ENCODE data around the gene SLC25A45. TPM values are rescaled to one million over a fixed set of nuclear protein-coding genes. Genes with fewer than 3 reads are reported as not detected.

The SLC25A45 gene
- total RNA-seq, 2 donors from 2014 or later: 52.4 to 67.2 TPM

DNA sequence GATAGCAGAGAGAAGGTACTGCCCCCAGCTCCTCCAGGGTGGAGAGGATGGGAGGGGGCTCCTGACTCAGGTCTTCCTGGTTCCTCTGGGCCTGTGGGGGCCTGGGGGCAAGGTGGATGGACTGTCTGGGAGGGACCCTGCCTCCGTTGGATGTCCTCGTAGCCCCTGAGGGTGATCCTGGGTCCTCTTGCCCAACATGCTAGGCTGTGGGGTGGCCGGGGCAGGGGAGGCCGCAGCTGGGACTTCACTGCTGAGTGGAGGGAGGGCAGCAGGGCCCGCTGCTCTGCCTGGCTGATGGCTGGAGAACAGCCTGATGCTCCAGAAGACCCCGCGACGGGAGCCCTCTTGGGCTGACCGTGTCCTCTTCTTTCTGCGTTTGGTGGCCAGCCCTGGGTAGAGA, 17.4 kb upstream of the SLC25A45 start:
- Histone ChIP-seq H3K27ac (no peak overlapping the region), H3K9me3 (no peaks in the 10 kb centered on the region), H3K27me3 (no peaks in the 10 kb centered on the region), H3K4me3 (no peak overlapping the region), H3K36me3 (replicated peaks in 1 of 2; ENCODE audit: insufficient read depth in 1 of 2, low read depth in 2 of 2) (peaks cover 0 to 19% of the 10 kb centered on the region in 2 donors), H3K4me1 (no peaks in the 10 kb centered on the region)
- no peak for TF ChIP-seq POLR2A (IDR thresholded peaks at IDR 0.05)
- TF ChIP-seq, protein P1, sequence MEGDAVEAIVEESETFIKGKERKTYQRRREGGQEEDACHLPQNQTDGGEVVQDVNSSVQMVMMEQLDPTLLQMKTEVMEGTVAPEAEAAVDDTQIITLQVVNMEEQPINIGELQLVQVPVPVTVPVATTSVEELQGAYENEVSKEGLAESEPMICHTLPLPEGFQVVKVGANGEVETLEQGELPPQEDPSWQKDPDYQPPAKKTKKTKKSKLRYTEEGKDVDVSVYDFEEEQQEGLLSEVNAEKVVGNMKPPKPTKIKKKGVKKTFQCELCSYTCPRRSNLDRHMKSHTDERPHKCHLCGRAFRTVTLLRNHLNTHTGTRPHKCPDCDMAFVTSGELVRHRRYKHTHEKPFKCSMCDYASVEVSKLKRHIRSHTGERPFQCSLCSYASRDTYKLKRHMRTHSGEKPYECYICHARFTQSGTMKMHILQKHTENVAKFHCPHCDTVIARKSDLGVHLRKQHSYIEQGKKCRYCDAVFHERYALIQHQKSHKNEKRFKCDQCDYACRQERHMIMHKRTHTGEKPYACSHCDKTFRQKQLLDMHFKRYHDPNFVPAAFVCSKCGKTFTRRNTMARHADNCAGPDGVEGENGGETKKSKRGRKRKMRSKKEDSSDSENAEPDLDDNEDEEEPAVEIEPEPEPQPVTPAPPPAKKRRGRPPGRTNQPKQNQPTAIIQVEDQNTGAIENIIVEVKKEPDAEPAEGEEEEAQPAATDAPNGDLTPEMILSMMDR (IDR thresholded peaks at IDR 0.05): no peak
- WGBS, 2 donors: 90 to 96% methylated on average over 7 to 10 of the region's 10 CpGs
- intact Hi-C loops (cut with DNase I): no loop called here
- no peak for DNase-seq
- no peak for ATAC-seq

DNA sequence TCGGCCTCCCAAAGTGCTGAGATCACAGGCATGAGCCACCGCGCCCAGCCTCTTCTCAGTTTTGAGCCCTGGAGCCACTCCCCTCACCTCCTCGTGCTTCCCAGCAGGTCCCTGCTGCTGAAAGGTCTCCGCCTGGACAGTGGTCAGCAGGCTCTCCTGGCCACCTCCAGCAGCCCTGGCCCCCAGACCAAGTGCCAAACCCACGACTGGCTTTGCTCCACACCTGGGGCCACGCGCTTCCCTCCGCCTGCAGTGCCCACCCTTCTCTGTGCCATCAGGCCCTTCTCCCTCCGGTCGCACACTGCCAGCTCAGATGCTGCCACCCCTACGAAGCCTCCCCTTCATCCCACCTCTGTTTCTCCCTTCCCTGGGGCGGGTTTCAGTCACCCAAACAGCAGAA, 16.8 kb upstream of the SLC25A45 start:
- 93 to 94% methylated on average over 13 of the region's 13 CpGs for WGBS, 2 donors
- intact Hi-C loops (cut with DNase I): no loop called here
- H3K36me3 ChIP-seq (replicated peaks in 1 of 2; ENCODE audit: insufficient read depth in 1 of 2, low read depth in 2 of 2): peaks cover 0 to 13% of the 10 kb centered on the region in 2 donors
- TF ChIP-seq, protein P1 (IDR thresholded peaks at IDR 0.05): no peak
- no peak for TF ChIP-seq POLR2A (IDR thresholded peaks at IDR 0.05)
- no peak overlapping the region for H3K4me3 ChIP-seq
- DNase-seq (no peak), ATAC-seq (no peak)
- no peaks in the 10 kb centered on the region for H3K4me1 ChIP-seq
- no peak overlapping the region for H3K27ac ChIP-seq
- no peaks in the 10 kb centered on the region for H3K9me3 ChIP-seq
- H3K27me3 ChIP-seq: no peaks in the 10 kb centered on the region

DNA sequence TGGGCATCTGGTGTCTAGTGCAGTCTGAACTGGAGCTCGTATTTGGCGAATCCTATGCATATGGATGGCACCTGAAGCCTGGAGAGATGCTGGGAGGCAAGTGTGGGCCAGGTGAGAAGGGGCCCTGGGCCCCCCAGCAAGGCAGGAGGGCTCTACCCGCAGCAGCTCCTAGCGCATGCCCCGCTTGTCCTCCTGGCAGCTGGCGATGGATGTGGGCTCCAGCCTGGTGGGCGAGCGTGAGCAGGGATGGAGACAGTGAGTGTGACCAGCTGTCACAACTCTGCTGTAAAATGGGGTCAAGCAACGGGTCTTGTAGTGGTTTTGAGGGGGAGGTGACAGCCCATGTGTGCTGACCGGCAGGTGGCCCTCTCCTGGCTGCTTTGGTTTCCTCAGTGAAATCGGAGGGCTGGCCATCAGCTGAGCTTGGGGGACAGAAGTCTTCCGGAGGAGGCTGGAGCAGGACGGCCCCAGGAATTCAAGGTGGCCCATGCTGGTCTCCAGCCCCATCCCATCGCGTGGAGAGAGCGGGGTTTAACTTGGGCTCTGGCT, 16.0 kb upstream of the SLC25A45 start:
- DNase-seq: no peak
- Histone ChIP-seq H3K36me3 (replicated peaks in 1 of 2; ENCODE audit: insufficient read depth in 1 of 2, low read depth in 2 of 2) (peaks cover 0 to 12% of the 10 kb centered on the region in 2 donors), H3K27me3 (no peaks in the 10 kb centered on the region), H3K4me3 (no peak overlapping the region), H3K27ac (no peak overlapping the region), H3K4me1 (no peaks in the 10 kb centered on the region), H3K9me3 (no peaks in the 10 kb centered on the region)
- ATAC-seq: no peak
- TF ChIP-seq, protein P1 (IDR thresholded peaks at IDR 0.05): no peak
- no peak for TF ChIP-seq POLR2A (IDR thresholded peaks at IDR 0.05)
- intact Hi-C loops (cut with DNase I): no loop called here
- 83 to 93% methylated on average over 8 to 15 of the region's 16 CpGs for WGBS, 2 donors

DNA sequence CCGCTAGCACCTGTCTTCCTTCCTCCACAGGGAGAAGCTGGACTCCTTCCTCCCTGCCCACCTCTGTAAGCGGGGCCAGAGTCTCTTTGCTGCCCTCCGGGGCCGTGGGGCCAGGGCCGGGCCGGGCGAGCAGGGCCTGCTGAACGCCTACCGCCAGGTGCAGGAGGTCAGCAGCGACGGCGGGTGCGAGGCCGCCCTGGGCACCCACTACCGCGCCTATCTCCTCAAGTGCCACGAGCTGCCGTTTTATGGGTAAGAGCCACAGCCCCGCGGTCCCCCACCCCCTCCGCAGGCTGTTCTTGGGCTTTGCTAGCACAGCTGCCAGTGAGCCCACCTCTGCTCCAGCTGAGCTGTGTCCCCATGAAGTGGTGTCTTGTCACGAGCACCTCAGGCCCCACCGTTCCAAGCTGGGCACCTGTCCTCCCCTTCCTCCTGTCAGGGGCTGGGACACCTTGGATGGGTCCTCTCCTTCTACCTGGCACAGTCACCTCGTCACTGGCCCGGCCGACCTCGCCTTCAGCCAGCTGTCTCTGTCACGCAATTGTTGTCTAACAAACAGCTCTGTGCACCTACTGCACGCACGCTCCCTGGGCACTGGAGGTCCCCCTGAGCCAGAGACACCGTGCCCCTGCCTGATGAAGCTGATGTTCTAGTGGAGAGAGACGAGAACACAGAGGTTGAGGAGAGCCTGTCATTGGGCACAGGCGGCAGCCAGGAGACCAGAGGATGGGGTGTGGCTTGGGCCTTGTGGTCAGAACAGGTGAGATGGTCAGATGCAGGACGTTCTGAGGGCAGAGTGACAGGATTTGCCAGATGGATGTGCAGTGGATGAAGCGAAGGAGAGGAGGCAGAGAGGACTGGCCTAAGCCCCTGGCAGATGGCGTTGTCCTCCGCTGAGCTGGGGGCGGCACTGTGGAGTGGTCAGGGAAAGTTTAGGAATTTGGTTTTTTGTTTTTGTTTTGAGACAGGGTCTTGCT, 14.6 kb upstream of the SLC25A45 start:
- Histone ChIP-seq H3K27me3 (no peaks in the 10 kb centered on the region), H3K9me3 (no peaks in the 10 kb centered on the region), H3K27ac (no peak overlapping the region), H3K4me3 (no peak overlapping the region), H3K4me1 (peaks cover 2% of the 10 kb centered on the region), H3K36me3 (replicated peaks in 1 of 2; ENCODE audit: insufficient read depth in 1 of 2, low read depth in 2 of 2) (peaks cover 0 to 12% of the 10 kb centered on the region in 2 donors)
- TF ChIP-seq, protein P1 (IDR thresholded peaks at IDR 0.05): no peak
- no peak for TF ChIP-seq POLR2A (IDR thresholded peaks at IDR 0.05)
- no peak for DNase-seq
- WGBS, 2 donors: 87% methylated on average over 25 to 37 of the region's 38 CpGs
- intact Hi-C loops (cut with DNase I): no loop called here
- ATAC-seq: no peak
